ENCODE measurements around the gene TASP1.

GRCh38 chr20:13373400-13373799 is 265.3 kb downstream of the TASP1 start:
- no peak for TF ChIP-seq CTCF (IDR thresholded peaks at IDR 0.05; ENCODE audit: low read depth, low read length)
- no peak for TF ChIP-seq EZH2phosphoT487 (IDR thresholded peaks at IDR 0.05; ENCODE audit: low read depth)

All from OCI-LY3 (cell line).